Kidney (tissue), 14 donors: ENCODE data around the gene USP30. TPM values are rescaled to one million over a fixed set of nuclear protein-coding genes. Genes with fewer than 3 reads are reported as not detected.

Experiments used
- DNase-seq, 5 donors: peaks; one replicate each; pipeline ENCODE4 v3.0.0-alpha.2; 2013 to 2020
- FAIRE-seq: peaks from 2 replicates; lab custom pipeline; 2012; peaks lifted over from hg19 to GRCh38; lab: Jason Lieb, UNC
- H3K27ac ChIP-seq, 2 donors: one replicate each; pipeline ENCODE4 v1.7.0; 2013; ENCODE audit warnings: low read depth in 2 of 2, low read length in 2 of 2, inconsistent platforms in 1 of 2
- H3K27me3 ChIP-seq: one replicate; pipeline ENCODE4 v1.7.1; 2013; ENCODE audit warnings: low read length, inconsistent platforms; ENCODE audit not compliant: control insufficient read depth, insufficient read depth
- H3K36me3 ChIP-seq, 3 donors: one replicate each; pipeline versions ENCODE4 v1.7.0 to v1.7.1; 2013; ENCODE audit warnings: low read length in 3 of 3, control low read depth in 1 of 3, inconsistent platforms in 1 of 3; ENCODE audit not compliant: insufficient read depth in 3 of 3, control insufficient read depth in 2 of 3
- H3K4me1 ChIP-seq, 3 donors: one replicate each; pipeline versions ENCODE4 v1.7.0 to v1.7.1; 2013; ENCODE audit warnings: low read length in 3 of 3, inconsistent platforms in 1 of 3, low read depth in 1 of 3; ENCODE audit not compliant: control insufficient read depth in 2 of 3, insufficient read depth in 2 of 3
- H3K4me3 ChIP-seq, 3 donors: one replicate each; pipeline versions ENCODE4 v1.7.0 to v1.8.1; 2013; ENCODE audit warnings: low read length in 3 of 3, control low read depth in 1 of 3, inconsistent platforms in 1 of 3
- H3K9ac ChIP-seq, 3 donors: one replicate each; pipeline versions ENCODE4 v1.7.0 to v1.7.1; 2013; ENCODE audit warnings: low read length in 3 of 3, control low read depth in 1 of 3, inconsistent platforms in 1 of 3
- H3K9me3 ChIP-seq, 3 donors: one replicate each; pipeline versions ENCODE4 v1.7.0 to v1.7.1; 2013; ENCODE audit warnings: low read length in 3 of 3, control low read depth in 1 of 3, inconsistent platforms in 1 of 3; ENCODE audit not compliant: control insufficient read depth in 2 of 3, insufficient read depth in 1 of 3
- intact Hi-C: fragments of 100-400 bp; cut with DNase I; formaldehyde crosslinking; loops from one replicate; pipeline ENCODE4 v1.11.1; 2022
- polyA plus RNA-seq: library from polyadenylated mRNA; stranded (reverse); fragments of 350-450 nt; fragmentation: Illumina TruSeq; extraction: RNeasy Lipid Tissue Mini Kit (QIAGEN cat#74804); gene quantifications from one replicate; pipeline ENCODE4 v1.2.3, GENCODE V29; 2014; ENCODE audit warnings: low read depth, low replicate concordance; ENCODE audit not compliant: insufficient read depth
- total RNA-seq: library from RNA; stranded (reverse); fragmentation: NEBNext Ultra II Directional; extraction: Animal tissue kit (Norgen Biotek cat#: 25700); gene quantifications from one replicate; pipeline ENCODE4 v1.2.1, GENCODE V29; 2021
- TF ChIP-seq, protein P1 (sequence below): IDR thresholded peaks from 3 replicates; pipeline ENCODE4 v1.5.1; 2012; ENCODE audit warnings: mild to moderate bottlenecking, moderate library complexity, borderline replicate concordance; ENCODE audit not compliant: insufficient read depth; ENCODE audit errors: extremely low read depth
- donor health status: control.
- donor health status: control.
- donor health status: control.
- donor health status: control.
- donor health status: control.
- donor health status: DM: yes; HTN: yes; CAD: no.
- donor health status: Normal renal cell carcinoma (clear cell type).

The USP30 gene
- total and polyA plus RNA-seq, 2 donors from 2014 or later = 9.6 to 16.1 TPM

DNA sequence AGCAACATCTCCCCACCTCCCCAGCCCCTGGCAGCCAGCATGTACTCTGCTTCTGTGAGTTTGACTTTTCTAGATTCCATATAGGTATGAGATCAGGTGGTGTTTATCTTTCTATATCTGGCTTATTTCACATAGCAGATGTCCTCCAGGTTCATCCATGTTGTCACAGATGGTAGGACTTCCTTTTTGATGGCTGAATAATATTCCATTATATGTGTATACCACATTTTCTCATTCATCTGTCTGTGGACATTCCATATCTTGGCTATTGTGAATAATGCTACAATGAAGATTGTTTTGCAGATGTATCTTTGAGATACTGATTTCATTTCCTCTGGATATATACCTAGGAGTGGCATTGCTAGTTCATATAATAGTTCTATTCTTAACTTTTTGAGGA lies 22.5 kb downstream of the USP30 start:
- H3K9me3 ChIP-seq = no peaks in the 10 kb centered on the region
- DNase-seq = no peak

DNA sequence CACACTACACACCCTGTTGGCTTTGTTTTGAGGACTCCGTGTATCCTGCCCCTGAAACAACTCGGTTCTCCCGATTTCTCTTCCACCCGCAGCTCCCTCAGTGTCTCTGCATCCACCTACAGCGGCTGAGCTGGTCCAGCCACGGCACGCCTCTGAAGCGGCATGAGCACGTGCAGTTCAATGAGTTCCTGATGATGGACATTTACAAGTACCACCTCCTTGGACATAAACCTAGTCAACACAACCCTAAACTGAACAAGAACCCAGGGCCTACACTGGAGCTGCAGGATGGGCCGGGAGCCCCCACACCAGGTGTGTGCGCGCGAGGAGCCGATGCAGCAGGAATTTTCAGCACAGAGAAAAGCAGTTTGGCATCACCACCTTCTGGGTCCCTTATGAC lies 30.4 kb downstream of the USP30 start:
- no peak overlapping the region for H3K27ac ChIP-seq
- peaks cover 10 to 48% (median 26%) of the 10 kb centered on the region in 3 donors for H3K36me3 ChIP-seq
- DNase-seq (no peak), FAIRE-seq (no peak)
- no peaks in the 10 kb centered on the region for H3K27me3 ChIP-seq
- no peak overlapping the region for H3K4me3 ChIP-seq
- TF ChIP-seq, protein P1, sequence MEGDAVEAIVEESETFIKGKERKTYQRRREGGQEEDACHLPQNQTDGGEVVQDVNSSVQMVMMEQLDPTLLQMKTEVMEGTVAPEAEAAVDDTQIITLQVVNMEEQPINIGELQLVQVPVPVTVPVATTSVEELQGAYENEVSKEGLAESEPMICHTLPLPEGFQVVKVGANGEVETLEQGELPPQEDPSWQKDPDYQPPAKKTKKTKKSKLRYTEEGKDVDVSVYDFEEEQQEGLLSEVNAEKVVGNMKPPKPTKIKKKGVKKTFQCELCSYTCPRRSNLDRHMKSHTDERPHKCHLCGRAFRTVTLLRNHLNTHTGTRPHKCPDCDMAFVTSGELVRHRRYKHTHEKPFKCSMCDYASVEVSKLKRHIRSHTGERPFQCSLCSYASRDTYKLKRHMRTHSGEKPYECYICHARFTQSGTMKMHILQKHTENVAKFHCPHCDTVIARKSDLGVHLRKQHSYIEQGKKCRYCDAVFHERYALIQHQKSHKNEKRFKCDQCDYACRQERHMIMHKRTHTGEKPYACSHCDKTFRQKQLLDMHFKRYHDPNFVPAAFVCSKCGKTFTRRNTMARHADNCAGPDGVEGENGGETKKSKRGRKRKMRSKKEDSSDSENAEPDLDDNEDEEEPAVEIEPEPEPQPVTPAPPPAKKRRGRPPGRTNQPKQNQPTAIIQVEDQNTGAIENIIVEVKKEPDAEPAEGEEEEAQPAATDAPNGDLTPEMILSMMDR = no peak
- intact Hi-C loops = no loop called here
- no peaks in the 10 kb centered on the region for H3K9me3 ChIP-seq
- H3K9ac ChIP-seq = no peak overlapping the region
- H3K4me1 ChIP-seq = peaks cover 0 to 3% (median 3%) of the 10 kb centered on the region in 3 donors

More for the DNA sequence above, 22.5 kb downstream of the USP30 start:
- no peaks in the 10 kb centered on the region for H3K4me1 ChIP-seq
- peaks cover 13 to 39% (median 16%) of the 10 kb centered on the region in 3 donors for H3K36me3 ChIP-seq
- TF ChIP-seq, protein P1 = no peak
- no peak overlapping the region for H3K4me3 ChIP-seq
- intact Hi-C loops = no loop called here
- H3K9ac ChIP-seq = no peak overlapping the region
- H3K27ac ChIP-seq = no peak overlapping the region
- H3K27me3 ChIP-seq = no peaks in the 10 kb centered on the region
- FAIRE-seq = no peak

DNA sequence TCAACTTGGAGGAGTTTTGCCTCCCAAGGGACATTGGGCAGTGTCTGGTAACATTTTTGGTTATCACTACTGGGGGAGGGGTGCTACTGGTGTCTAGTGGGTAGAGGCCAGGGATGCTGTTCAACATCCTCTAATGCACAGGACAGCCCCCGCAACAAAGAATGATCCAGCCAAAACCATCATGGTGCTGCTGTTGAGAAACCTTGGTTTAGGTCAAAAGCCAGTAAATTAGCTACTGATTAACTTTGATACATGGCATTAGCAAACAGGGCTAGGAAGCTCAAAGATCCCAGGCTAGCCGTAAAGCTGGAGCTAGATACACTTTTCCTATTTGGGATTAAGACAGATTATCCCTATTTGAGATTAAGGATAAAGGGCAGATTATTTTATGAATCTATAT lies 32.0 kb downstream of the USP30 start:
- Histone ChIP-seq H3K27me3 (no peaks in the 10 kb centered on the region), H3K9ac (no peak overlapping the region), H3K36me3 (peaks cover 10 to 52% (median 29%) of the 10 kb centered on the region in 3 donors), H3K4me1 (peaks cover 0 to 6% (median 3%) of the 10 kb centered on the region in 3 donors), H3K4me3 (no peak overlapping the region), H3K27ac (peak overlapping the region in 1 of 2 donors; percentile 18), H3K9me3 (no peaks in the 10 kb centered on the region)
- TF ChIP-seq, protein P1 = no peak
- FAIRE-seq (no peak), DNase-seq (no peak)
- intact Hi-C loops = no loop called here

DNA sequence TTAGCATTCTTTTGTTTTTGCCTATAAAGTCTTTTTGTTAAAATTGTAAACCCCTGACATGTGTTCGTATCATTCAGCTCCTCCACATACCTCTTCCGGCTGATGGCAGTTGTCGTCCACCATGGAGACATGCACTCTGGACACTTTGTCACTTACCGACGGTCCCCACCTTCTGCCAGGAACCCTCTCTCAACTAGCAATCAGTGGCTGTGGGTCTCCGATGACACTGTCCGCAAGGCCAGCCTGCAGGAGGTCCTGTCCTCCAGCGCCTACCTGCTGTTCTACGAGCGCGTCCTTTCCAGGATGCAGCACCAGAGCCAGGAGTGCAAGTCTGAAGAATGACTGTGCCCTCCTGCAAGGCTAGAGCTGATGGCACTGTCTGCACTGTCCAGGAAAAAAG lies 33.2 kb downstream of the USP30 start:
- peaks cover 0 to 6% (median 3%) of the 10 kb centered on the region in 3 donors for H3K4me1 ChIP-seq
- no peak overlapping the region for H3K9ac ChIP-seq
- no peaks in the 10 kb centered on the region for H3K9me3 ChIP-seq
- no peak for FAIRE-seq
- TF ChIP-seq, protein P1 = no peak
- H3K27ac ChIP-seq = no peak overlapping the region
- DNase-seq = peak in 1 of 5 donors; percentile 39
- H3K27me3 ChIP-seq = no peaks in the 10 kb centered on the region
- no peak overlapping the region for H3K4me3 ChIP-seq
- intact Hi-C loops = no loop called here
- peaks cover 10 to 45% (median 28%) of the 10 kb centered on the region in 3 donors for H3K36me3 ChIP-seq
